ENCODE data around the gene DGKE. TPM values are rescaled to one million over a fixed set of nuclear protein-coding genes. Genes with fewer than 3 reads are reported as not detected.

The DGKE gene
- total and polyA plus RNA-seq, 7 donors, result 0.38 to 3.2 (median 0.76) TPM

- 9 to 16% (median 12%) methylated on average over 14 of the region's 14 CpGs for WGBS, 3 donors
- H3K27me3 ChIP-seq (ENCODE audit: insufficient read depth in 3 of 3, low read length in 2 of 3), result no peaks in the 10 kb centered on the region
- peak in 2 of 4 donors; percentile 6 to 11 for ATAC-seq
- H3K4me1 ChIP-seq, result peaks cover 33% of the 10 kb centered on the region
- intact Hi-C loops (cut with DNase I), result no loop called here
- no peak for TF ChIP-seq CTCF (IDR thresholded peaks at IDR 0.05)
- no peaks in the 10 kb centered on the region for H3K9me3 ChIP-seq
- peak overlapping the region; percentile 81 for H3K4me3 ChIP-seq
- peak overlapping the region; percentile 88 for H3K27ac ChIP-seq
- DNase-seq, result no peak
- no peaks in the 10 kb centered on the region for H3K36me3 ChIP-seq (ENCODE audit: insufficient read depth in 1 of 2, low read depth in 1 of 2)
These were observed 80.8 kb downstream of the DGKE start for GRCh38 chr17:56914581-56915273.

GRCh38 chr17:56917559-56918296 is 83.8 kb downstream of the DGKE start:
- peak in 1 of 2 donors; percentile 41 for DNase-seq
- no peak for ATAC-seq

GRCh38 chr17:56918916-56919315 is 85.0 kb downstream of the DGKE start:
- whole genome bisulfite sequencing, 3 donors, result 74 to 80% (median 75%) methylated on average over 3 of the region's 3 CpGs

More at GRCh38 chr17:56917559-56918296, 83.8 kb downstream of the DGKE start:
- no peak for TF ChIP-seq CTCF (IDR thresholded peaks at IDR 0.05)
- 80 to 86% (median 80%) methylated on average over 4 of the region's 4 CpGs for WGBS, 3 donors
- Histone ChIP-seq H3K9me3 (no peaks in the 10 kb centered on the region), H3K4me1 (peaks cover 9% of the 10 kb centered on the region), H3K27me3 (ENCODE audit: insufficient read depth in 3 of 3, low read length in 2 of 3) (no peaks in the 10 kb centered on the region), H3K27ac (no peak overlapping the region), H3K36me3 (ENCODE audit: insufficient read depth in 1 of 2, low read depth in 1 of 2) (no peaks in the 10 kb centered on the region), H3K4me3 (no peak overlapping the region)
- intact Hi-C loops (cut with DNase I), result no loop called here

More at GRCh38 chr17:56918916-56919315, 85.0 kb downstream of the DGKE start:
- ATAC-seq, result peak in 1 of 4 donors; percentile 19
- TF ChIP-seq CTCF (IDR thresholded peaks at IDR 0.05), result no peak
- no peaks in the 10 kb centered on the region for H3K36me3 ChIP-seq (ENCODE audit: insufficient read depth in 1 of 2, low read depth in 1 of 2)
- peaks cover 9% of the 10 kb centered on the region for H3K4me1 ChIP-seq
- intact Hi-C loops (cut with DNase I), result no loop called here
- no peak for DNase-seq
- no peaks in the 10 kb centered on the region for H3K9me3 ChIP-seq
- no peak overlapping the region for H3K27ac ChIP-seq
- H3K4me3 ChIP-seq, result no peak overlapping the region
- no peaks in the 10 kb centered on the region for H3K27me3 ChIP-seq (ENCODE audit: insufficient read depth in 3 of 3, low read length in 2 of 3)

Other genes starting within 250 kb of the DGKE start
- 1 to 10 TPM; 2.7 to 8.5 (median 5.2) TPM for gene NOG, start 240.5 kb upstream of the DGKE start, total RNA-seq
- gene NOG, start 240.5 kb upstream of the DGKE start, polyA plus RNA-seq, result 1 to 10 TPM in 2 of 3 donors, under 1 TPM in 1; 0.60 to 2.2 (median 1.2) TPM
- gene C17orf67, start 231 bp upstream of the DGKE start, total RNA-seq, result 1 to 10 TPM in 1 of 4 donors, under 1 TPM in 3; 0.20 to 1.1 (median 0.35) TPM
- under 1 TPM in 2 of 3 donors, not detected in 1; 0.14 to 0.16 TPM for gene C17orf67, start 231 bp upstream of the DGKE start, polyA plus RNA-seq
- gene TRIM25, start 79.9 kb downstream of the DGKE start, total RNA-seq, result 10 to 100 TPM; 12.4 to 20.0 (median 17.1) TPM
- 1 to 10 TPM; 5.1 to 9.9 (median 9.2) TPM for gene TRIM25, start 79.9 kb downstream of the DGKE start, polyA plus RNA-seq
- gene COIL, start 126.9 kb downstream of the DGKE start, total RNA-seq, result 10 to 100 TPM in 2 of 4 donors, 1 to 10 TPM in 2; 7.1 to 12.3 (median 9.7) TPM
- gene COIL, start 126.9 kb downstream of the DGKE start, polyA plus RNA-seq, result 10 to 100 TPM in 1 of 3 donors, 1 to 10 TPM in 2; 6.6 to 11.7 (median 8.4) TPM
- gene SCPEP1, start 144.0 kb downstream of the DGKE start, total RNA-seq, result 10 to 100 TPM; 10.3 to 20.8 (median 12.8) TPM
- 10 to 100 TPM in 2 of 3 donors, 1 to 10 TPM in 1; 5.8 to 33.1 (median 10.4) TPM for gene SCPEP1, start 144.0 kb downstream of the DGKE start, polyA plus RNA-seq